OCI-LY7 (cell line): ENCODE data around the gene CHST3.

ENCODE experiments used
- EZH2phosphoT487 ChIP-seq: fragments of 200-600 bp; sonication (generic); IDR thresholded peaks from 2 replicates; pipeline ENCODE4 v1.6.1; 2018; ENCODE audit warnings: low read depth, borderline replicate concordance, mild to moderate bottlenecking, mixed run types, antibody characterized with exemption, low read length, moderate library complexity, mixed read lengths
- TF ChIP-seq, protein P1 (sequence below): fragments of 200-600 bp; sonication (generic); conservative IDR thresholded peaks from 2 replicates; pipeline ENCODE4 v1.5.1; 2014; ENCODE audit warnings: mild to moderate bottlenecking, antibody characterized with exemption, low read length, moderate library complexity, mixed read lengths

DNA sequence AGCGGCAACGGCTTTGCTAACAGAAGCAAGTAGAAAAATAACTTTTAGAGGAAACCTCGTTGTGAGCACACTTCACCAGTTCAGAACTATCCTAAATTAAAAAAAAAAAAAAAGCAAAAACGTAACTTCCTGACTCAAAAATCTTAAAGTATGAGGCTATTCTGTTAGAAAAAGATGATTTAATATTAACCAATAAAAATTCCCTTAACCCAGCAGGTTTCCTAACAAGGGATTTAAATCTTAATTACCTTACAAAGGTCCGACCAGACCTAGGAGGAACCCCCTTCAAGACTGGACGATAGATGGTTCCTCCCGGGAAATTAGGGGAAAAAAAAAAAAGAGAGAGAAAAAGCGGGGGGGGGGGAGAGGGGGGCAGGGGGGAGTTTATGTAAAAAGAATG is 22.9 kb upstream of the CHST3 start:
- TF ChIP-seq, protein P1, sequence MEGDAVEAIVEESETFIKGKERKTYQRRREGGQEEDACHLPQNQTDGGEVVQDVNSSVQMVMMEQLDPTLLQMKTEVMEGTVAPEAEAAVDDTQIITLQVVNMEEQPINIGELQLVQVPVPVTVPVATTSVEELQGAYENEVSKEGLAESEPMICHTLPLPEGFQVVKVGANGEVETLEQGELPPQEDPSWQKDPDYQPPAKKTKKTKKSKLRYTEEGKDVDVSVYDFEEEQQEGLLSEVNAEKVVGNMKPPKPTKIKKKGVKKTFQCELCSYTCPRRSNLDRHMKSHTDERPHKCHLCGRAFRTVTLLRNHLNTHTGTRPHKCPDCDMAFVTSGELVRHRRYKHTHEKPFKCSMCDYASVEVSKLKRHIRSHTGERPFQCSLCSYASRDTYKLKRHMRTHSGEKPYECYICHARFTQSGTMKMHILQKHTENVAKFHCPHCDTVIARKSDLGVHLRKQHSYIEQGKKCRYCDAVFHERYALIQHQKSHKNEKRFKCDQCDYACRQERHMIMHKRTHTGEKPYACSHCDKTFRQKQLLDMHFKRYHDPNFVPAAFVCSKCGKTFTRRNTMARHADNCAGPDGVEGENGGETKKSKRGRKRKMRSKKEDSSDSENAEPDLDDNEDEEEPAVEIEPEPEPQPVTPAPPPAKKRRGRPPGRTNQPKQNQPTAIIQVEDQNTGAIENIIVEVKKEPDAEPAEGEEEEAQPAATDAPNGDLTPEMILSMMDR, result no peak
- TF ChIP-seq EZH2phosphoT487, result no peak
